ENCODE data around the gene CALML3.

DNA sequence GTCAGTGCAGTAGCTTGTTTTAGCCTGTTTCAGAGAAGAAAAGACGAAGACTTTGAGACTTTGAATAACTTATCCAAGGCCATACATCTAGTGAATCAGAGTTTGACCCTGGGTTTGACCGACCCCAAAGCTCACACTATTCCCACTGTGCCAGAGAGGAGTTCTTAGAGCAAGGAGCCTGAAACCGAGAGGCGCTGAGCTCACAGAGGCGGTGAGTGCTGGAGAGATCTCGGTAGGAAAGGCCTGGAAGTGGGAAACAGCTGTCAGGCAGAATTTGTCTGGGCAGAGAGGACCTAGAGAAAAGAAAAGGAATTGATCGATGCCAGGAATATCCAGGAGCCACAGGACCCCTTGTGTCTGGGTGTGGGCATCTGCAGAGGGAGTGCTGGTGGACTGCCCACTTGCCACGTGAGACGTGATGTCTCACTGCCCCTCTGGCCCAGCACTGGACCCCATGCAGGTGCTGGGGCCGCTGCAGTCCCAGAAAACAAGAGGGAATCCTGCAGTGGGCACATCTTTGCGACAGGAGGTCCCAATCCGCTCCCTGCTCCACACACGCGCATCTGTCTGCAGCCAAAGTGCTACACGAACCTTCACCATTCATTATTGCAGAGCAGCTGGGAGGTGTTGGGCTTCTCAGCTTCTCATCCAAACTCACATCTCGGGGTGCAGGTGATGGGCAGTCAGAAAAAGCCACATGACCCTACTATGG is 6.2 kb downstream of the CALML3 start:
- TF ChIP-seq CTCF (IDR thresholded peaks at IDR 0.05) (no peak), SIN3A (IDR thresholded peaks at IDR 0.05; ENCODE audit: borderline replicate concordance, insufficient read depth, low read depth, low read length) (no peak), REST (IDR thresholded peaks at IDR 0.05; ENCODE audit: insufficient read depth in 1 of 2, low read depth in 2 of 2, low read length in 1 of 2) (no peak)
